GM21515 (cell line): ENCODE results near the gene PRTG.

Experiments used
- ATAC-seq: cut with Tn5 transposase; IDR thresholded peaks from one replicate; pipeline ENCODE4 v1.9.1; 2021; ENCODE audit not compliant: unreplicated experiment

Gene PRTG

DNA sequence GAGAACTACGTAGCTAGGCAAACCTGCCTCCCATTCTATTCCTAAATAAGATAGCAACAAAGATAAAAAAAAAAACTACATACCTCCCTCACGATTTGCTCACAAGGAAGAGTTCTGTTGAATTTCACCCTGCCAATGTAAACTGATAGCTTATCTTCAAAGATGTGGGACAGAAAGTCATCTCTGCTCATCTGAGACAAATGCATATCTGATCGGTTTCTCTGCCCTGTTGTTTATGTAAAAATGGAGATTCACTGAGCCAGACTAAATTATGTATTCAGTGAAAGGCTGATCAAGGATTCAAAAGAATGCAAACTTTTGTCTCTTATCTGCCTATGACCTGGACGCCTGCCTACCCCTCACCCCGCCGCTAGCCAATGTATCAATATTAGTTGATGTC is 166.0 kb downstream of the PRTG start:
- no peak for ATAC-seq

DNA sequence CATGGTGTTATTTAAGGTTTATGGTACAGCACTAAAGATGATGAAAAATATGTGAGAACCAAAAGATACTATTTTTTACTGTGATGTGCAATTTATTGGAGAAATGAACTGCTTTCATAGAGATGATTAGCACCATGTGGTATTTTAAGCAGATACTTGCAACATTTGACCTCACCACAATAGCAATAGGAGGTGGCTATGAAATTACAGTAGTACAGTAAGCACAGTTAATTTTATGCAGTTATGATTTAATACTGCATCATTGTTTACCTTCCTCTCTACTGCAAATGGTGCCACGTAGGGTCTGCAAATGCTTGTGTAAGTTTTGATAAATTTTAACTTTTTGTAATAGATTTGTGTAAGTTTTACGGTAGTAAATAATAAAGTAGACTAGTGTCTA is 168.9 kb downstream of the PRTG start:
- ATAC-seq, result no peak

DNA sequence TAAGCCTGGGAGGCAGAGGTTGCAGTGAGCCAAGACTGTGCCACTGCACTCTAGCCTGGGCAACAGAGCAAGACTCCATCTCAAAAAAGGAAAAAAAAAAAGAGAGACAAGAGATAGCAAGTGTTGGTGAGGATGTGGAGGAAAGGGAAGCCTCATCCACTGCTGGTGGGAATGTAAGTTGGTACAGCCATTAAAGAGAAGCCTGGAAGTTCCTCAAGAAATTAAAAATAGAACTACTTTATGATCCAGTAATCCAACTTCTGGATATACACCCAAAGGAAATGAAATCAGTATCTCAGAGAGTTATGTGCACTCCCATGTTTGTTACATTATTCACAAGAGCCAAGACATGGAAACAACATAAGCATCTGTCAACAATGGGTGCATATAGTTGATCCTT is 169.7 kb downstream of the PRTG start:
- no peak for ATAC-seq

DNA sequence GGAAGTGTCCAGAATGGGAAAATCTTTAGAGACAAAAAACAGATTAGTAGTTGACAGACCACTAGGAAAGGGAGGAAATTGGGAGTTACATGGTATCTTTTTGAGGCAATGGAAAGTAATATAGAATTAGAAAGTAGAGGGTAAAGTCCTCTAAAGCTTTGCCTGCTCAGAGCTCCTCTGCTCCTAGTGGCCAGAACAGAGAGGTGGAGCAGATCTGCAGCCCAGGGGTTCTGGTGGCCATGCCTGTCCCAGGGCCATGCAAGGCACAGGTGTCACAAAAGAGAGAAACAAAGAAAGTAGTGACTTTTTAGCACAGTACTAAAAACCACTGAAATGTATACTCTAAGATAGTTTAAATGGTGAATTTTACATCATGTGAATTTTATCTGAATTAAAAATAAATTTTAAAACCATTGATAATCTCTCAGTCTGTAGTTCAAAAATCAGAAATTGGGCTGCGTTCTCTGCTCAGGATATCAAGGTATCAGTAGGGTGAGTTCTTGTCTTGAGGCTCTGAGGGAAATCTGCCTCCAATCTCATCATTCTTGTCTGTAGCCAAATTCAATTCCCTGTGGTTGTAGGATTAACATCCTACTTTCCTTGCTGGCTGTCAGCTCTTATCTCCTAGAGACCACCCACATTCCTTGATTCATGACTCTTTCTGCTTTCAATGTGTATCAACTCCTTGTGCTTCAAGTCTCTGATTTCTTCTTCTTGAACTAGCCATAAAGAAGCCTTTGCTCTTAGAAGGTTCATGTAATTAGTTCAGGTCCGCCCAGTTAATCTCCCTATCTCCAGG is 178.4 kb downstream of the PRTG start:
- ATAC-seq, result no peak

DNA sequence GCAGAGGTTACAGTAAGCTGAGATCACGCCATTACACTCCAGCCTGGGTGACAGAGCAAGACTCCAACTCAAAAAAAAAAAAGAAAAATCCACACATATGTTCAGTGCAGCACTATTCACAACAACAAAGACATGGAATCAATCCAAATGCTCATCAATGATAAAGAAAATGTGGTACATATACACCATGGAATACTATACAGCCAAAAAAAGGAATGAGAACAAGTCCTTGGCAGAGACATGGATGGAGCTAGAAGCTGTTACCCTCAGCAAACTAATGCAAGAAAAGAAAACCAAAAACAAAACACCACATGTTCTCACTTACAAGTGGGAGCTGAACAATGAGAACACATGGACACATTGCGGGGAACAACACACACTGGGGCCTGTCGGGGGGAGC is 180.4 kb downstream of the PRTG start:
- ATAC-seq, result no peak
